K562 (cell line): ENCODE measurements around the gene RHEB. TPM values are rescaled to one million over a fixed set of nuclear protein-coding genes. Genes with fewer than 3 reads are reported as not detected.

Experiments
- CUX1 ChIP-seq: fragments of 200-800 bp; sonication (Bioruptor generic); IDR thresholded peaks from 2 replicates; pipeline ENCODE4 v1.6.1; 2016; ENCODE audit warnings: missing genetic modification characterization, missing compliant biosample characterization
- THAP12 ChIP-seq: fragments of 250-450 bp; sonication (Bioruptor Pico); IDR thresholded peaks from 2 replicates; pipeline ENCODE4 v1.9.0; 2021; ENCODE audit warnings: mild to moderate bottlenecking, inconsistent platforms
- polyA plus RNA-seq, 8 experiments: library from polyadenylated mRNA; depleted of rRNA in 4 of 8; stranded (reverse) in 5 of 8; unstranded in 3 of 8; fragments of >200 nt; fragmentation: Nextera tagmentation in 2 of 8; fragmentation: Illumina TruSeq in 1 of 8; extraction: Ambion mirVana in 2 of 8; extraction: Trizol in 1 of 8; gene quantifications; 2 replicates each; pipeline versions ENCODE4 v1.2.1 to v1.2.3, GENCODE V29; 2011 to 2014; ENCODE audit warnings: inconsistent platforms in 1 of 8, missing spikeins in 1 of 8
- total RNA-seq, 7 experiments: library from RNA; depleted of rRNA in 6 of 7; stranded (reverse); fragments of >200 nt in 6 of 7; fragmentation: Illumina TruSeq in 2 of 7; extraction: Trizol in 2 of 7; gene quantifications; 2 replicates each; pipeline versions ENCODE4 v1.2.1 to v1.2.3, GENCODE V29; 2011 to 2021; ENCODE audit warnings: low replicate concordance in 1 of 7

Gene RHEB
- total and polyA plus RNA-seq, 9 of the 15 experiments (the other 6 are each of a cell fraction or from before 2014, with no cell fraction given): 28.5 to 249 (median 182) TPM

- TF ChIP-seq THAP12: no peak
- TF ChIP-seq CUX1 (CRISPR knock-in tag): no peak
These were observed 78.8 kb downstream of the RHEB start (continued) for GRCh38 chr7:151440799-151441445.
